ENCODE measurements around the gene KCNN2. TPM values are rescaled to one million over a fixed set of nuclear protein-coding genes. Genes with fewer than 3 reads are reported as not detected.

KCNN2 gene
- polyA plus RNA-seq, 1 donor from 2014 or later, result 1.0 TPM

DNA sequence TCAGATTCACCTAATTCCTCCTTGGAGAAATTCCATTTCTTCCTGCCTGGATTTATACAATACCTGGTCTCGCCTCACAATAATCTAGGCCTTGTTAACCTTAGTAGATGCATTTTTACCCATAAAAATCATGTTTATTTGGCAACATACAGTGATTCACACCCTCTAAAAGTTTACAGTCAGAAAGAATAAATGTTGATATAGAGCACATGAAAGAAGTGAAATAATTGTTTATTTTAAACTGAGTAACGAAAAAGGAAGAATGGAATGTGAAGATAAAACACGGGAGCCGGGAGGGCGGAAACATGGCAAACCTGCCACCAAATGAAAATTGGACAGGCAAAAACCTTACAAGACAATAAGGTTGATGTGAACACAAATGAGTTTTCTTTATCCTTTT, 28.9 kb upstream of the KCNN2 start:
- no peaks in the 10 kb centered on the region for H3F3A ChIP-seq (ENCODE audit: insufficient read depth, low read length, poor library complexity, severe bottlenecking)
- no peak overlapping the region for H3K4me3 ChIP-seq (ENCODE audit: low read length)
- no peaks in the 10 kb centered on the region for H3K79me2 ChIP-seq (replicated peaks; ENCODE audit: insufficient read depth, low read length)
- H3K27me3 ChIP-seq (ENCODE audit: insufficient read depth, low read depth, low read length), result no peaks in the 10 kb centered on the region
- TF ChIP-seq EZH2 (IDR thresholded peaks at IDR 0.05; ENCODE audit: borderline replicate concordance, insufficient read depth, low read length, poor library complexity, severe bottlenecking) (no peak), RAD21 (conservative IDR thresholded peaks at IDR 0.05) (no peak), SMC3 (conservative IDR thresholded peaks at IDR 0.05; ENCODE audit: poor library complexity) (no peak), EP300 (conservative IDR thresholded peaks at IDR 0.05; ENCODE audit: poor library complexity, severe bottlenecking) (no peak), TAF1 (IDR thresholded peaks at IDR 0.05; ENCODE audit: low read depth) (no peak)
- TF ChIP-seq, protein P1, sequence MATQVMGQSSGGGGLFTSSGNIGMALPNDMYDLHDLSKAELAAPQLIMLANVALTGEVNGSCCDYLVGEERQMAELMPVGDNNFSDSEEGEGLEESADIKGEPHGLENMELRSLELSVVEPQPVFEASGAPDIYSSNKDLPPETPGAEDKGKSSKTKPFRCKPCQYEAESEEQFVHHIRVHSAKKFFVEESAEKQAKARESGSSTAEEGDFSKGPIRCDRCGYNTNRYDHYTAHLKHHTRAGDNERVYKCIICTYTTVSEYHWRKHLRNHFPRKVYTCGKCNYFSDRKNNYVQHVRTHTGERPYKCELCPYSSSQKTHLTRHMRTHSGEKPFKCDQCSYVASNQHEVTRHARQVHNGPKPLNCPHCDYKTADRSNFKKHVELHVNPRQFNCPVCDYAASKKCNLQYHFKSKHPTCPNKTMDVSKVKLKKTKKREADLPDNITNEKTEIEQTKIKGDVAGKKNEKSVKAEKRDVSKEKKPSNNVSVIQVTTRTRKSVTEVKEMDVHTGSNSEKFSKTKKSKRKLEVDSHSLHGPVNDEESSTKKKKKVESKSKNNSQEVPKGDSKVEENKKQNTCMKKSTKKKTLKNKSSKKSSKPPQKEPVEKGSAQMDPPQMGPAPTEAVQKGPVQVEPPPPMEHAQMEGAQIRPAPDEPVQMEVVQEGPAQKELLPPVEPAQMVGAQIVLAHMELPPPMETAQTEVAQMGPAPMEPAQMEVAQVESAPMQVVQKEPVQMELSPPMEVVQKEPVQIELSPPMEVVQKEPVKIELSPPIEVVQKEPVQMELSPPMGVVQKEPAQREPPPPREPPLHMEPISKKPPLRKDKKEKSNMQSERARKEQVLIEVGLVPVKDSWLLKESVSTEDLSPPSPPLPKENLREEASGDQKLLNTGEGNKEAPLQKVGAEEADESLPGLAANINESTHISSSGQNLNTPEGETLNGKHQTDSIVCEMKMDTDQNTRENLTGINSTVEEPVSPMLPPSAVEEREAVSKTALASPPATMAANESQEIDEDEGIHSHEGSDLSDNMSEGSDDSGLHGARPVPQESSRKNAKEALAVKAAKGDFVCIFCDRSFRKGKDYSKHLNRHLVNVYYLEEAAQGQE (IDR thresholded peaks at IDR 0.05; ENCODE audit: borderline replicate concordance), result no peak
- H3K27ac ChIP-seq (ENCODE audit: low read length), result no peak overlapping the region
- H2AFZ ChIP-seq (ENCODE audit: low read depth, low read length), result no peak overlapping the region
- H3K4me2 ChIP-seq (ENCODE audit: low read length), result no peak overlapping the region
- no peaks in the 10 kb centered on the region for H4K20me1 ChIP-seq (ENCODE audit: insufficient read depth)
- H3K9ac ChIP-seq (ENCODE audit: low read length), result no peak overlapping the region
- H3K9me3 ChIP-seq (ENCODE audit: low read length), result no peaks in the 10 kb centered on the region
- no peaks in the 10 kb centered on the region for H3K9me2 ChIP-seq (ENCODE audit: insufficient read depth, low read length)
- H3K36me3 ChIP-seq (ENCODE audit: insufficient read depth, low read length), result no peaks in the 10 kb centered on the region

DNA sequence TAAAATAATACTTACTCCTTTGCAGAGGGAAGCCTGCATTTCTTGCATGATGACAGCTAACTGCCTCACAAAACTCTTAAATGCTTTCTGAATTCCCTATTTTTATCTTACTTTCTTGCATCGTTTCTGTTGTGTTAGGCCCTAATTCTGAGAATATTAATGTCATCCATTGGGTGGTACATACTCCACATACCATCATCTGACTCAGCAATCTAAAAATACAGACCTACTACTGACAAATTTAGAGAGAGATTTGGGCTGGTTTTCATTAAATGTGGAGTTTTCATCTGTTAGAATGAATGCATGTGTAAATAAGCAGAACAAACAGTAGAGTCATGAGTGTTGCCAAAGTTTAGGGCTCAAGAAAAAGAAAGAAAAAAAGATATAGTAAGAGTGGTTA, 26.5 kb upstream of the KCNN2 start:
- no peaks in the 10 kb centered on the region for H3K79me2 ChIP-seq (replicated peaks; ENCODE audit: insufficient read depth, low read length)
- no peak overlapping the region for H3K27ac ChIP-seq (ENCODE audit: low read length)
- TF ChIP-seq, protein P2, sequence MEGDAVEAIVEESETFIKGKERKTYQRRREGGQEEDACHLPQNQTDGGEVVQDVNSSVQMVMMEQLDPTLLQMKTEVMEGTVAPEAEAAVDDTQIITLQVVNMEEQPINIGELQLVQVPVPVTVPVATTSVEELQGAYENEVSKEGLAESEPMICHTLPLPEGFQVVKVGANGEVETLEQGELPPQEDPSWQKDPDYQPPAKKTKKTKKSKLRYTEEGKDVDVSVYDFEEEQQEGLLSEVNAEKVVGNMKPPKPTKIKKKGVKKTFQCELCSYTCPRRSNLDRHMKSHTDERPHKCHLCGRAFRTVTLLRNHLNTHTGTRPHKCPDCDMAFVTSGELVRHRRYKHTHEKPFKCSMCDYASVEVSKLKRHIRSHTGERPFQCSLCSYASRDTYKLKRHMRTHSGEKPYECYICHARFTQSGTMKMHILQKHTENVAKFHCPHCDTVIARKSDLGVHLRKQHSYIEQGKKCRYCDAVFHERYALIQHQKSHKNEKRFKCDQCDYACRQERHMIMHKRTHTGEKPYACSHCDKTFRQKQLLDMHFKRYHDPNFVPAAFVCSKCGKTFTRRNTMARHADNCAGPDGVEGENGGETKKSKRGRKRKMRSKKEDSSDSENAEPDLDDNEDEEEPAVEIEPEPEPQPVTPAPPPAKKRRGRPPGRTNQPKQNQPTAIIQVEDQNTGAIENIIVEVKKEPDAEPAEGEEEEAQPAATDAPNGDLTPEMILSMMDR (IDR thresholded peaks at IDR 0.05; ENCODE audit: poor library complexity, severe bottlenecking), result no peak
- TF ChIP-seq RAD21 (conservative IDR thresholded peaks at IDR 0.05), result no peak
- TF ChIP-seq SMC3 (conservative IDR thresholded peaks at IDR 0.05; ENCODE audit: poor library complexity), result no peak
- no peak for TF ChIP-seq TAF1 (IDR thresholded peaks at IDR 0.05; ENCODE audit: low read depth)
- H3K9ac ChIP-seq (ENCODE audit: low read length), result no peak overlapping the region
- no peaks in the 10 kb centered on the region for H4K20me1 ChIP-seq (ENCODE audit: insufficient read depth)
- no peak overlapping the region for H3K4me2 ChIP-seq (ENCODE audit: low read length)
- no peaks in the 10 kb centered on the region for H3K9me2 ChIP-seq (ENCODE audit: insufficient read depth, low read length)
- H3K9me3 ChIP-seq (ENCODE audit: low read length), result no peaks in the 10 kb centered on the region
- H3F3A ChIP-seq (ENCODE audit: insufficient read depth, low read length, poor library complexity, severe bottlenecking), result no peaks in the 10 kb centered on the region
- no peaks in the 10 kb centered on the region for H3K36me3 ChIP-seq (ENCODE audit: insufficient read depth, low read length)
- H3K27me3 ChIP-seq (ENCODE audit: insufficient read depth, low read depth, low read length), result no peaks in the 10 kb centered on the region
- no peak overlapping the region for H2AFZ ChIP-seq (ENCODE audit: low read depth, low read length)
- H3K4me3 ChIP-seq (ENCODE audit: low read length), result no peak overlapping the region

DNA sequence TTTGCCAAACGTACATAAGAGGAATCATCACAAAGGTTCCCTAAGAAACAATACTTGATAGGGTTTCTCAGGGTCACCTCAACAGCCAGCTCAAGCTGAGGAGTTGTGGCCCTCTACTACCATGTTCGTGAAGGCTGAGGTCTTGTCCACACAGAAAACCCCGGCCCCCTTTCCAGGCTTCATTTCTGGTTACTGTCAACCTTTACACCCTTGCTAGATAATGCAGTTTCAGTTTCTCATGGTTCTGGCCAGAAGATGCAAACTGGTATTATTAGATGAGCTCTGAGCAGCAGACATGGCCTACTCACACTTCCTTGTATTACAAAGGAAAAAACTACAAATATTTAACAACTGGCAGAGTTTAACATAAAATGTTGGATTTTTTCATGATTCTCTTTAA, 22.8 kb upstream of the KCNN2 start:
- H3K4me2 ChIP-seq (ENCODE audit: low read length), result no peak overlapping the region
- no peaks in the 10 kb centered on the region for H3K79me2 ChIP-seq (replicated peaks; ENCODE audit: insufficient read depth, low read length)
- no peaks in the 10 kb centered on the region for H3K9me2 ChIP-seq (ENCODE audit: insufficient read depth, low read length)
- no peaks in the 10 kb centered on the region for H3K36me3 ChIP-seq (ENCODE audit: insufficient read depth, low read length)
- H2AFZ ChIP-seq (ENCODE audit: low read depth, low read length), result no peak overlapping the region
- no peaks in the 10 kb centered on the region for H3K9me3 ChIP-seq (ENCODE audit: low read length)
- no peak overlapping the region for H3K4me3 ChIP-seq (ENCODE audit: low read length)
- H3K9ac ChIP-seq (ENCODE audit: low read length), result no peak overlapping the region
- H3F3A ChIP-seq (ENCODE audit: insufficient read depth, low read length, poor library complexity, severe bottlenecking), result no peaks in the 10 kb centered on the region
- TF ChIP-seq POLR2AphosphoS5 (IDR thresholded peaks at IDR 0.05), result no peak
- no peak for TF ChIP-seq RAD21 (conservative IDR thresholded peaks at IDR 0.05)
- TF ChIP-seq MXI1 (conservative IDR thresholded peaks at IDR 0.05; ENCODE audit: poor library complexity, severe bottlenecking), result no peak
- TF ChIP-seq, protein P2 (IDR thresholded peaks at IDR 0.05; ENCODE audit: poor library complexity, severe bottlenecking), result no peak
- no peak for TF ChIP-seq EP300 (conservative IDR thresholded peaks at IDR 0.05; ENCODE audit: poor library complexity, severe bottlenecking)
- TF ChIP-seq TAF1 (IDR thresholded peaks at IDR 0.05; ENCODE audit: low read depth), result no peak
- TF ChIP-seq SMC3 (conservative IDR thresholded peaks at IDR 0.05; ENCODE audit: poor library complexity), result no peak
- TF ChIP-seq EZH2 (IDR thresholded peaks at IDR 0.05; ENCODE audit: borderline replicate concordance, insufficient read depth, low read length, poor library complexity, severe bottlenecking), result no peak
- TF ChIP-seq, protein P1 (IDR thresholded peaks at IDR 0.05; ENCODE audit: borderline replicate concordance), result no peak
- H4K20me1 ChIP-seq (ENCODE audit: insufficient read depth), result no peaks in the 10 kb centered on the region
- H3K27me3 ChIP-seq (ENCODE audit: insufficient read depth, low read depth, low read length), result no peaks in the 10 kb centered on the region
- H3K27ac ChIP-seq (ENCODE audit: low read length), result no peak overlapping the region
